Measurements from ENCODE around the gene CNTRL. TPM values are rescaled to one million over a fixed set of nuclear protein-coding genes. Genes with fewer than 3 reads are reported as not detected.

Gene CNTRL
- total and polyA plus RNA-seq, 2 of the 8 experiments (the other 6 are each of a cell fraction or from before 2014, with no cell fraction given), result 5.1 to 13.9 TPM

GRCh38 chr9:121217609-121218292 is 143.0 kb downstream of the CNTRL start (continued):
- TF ChIP-seq, protein P1, sequence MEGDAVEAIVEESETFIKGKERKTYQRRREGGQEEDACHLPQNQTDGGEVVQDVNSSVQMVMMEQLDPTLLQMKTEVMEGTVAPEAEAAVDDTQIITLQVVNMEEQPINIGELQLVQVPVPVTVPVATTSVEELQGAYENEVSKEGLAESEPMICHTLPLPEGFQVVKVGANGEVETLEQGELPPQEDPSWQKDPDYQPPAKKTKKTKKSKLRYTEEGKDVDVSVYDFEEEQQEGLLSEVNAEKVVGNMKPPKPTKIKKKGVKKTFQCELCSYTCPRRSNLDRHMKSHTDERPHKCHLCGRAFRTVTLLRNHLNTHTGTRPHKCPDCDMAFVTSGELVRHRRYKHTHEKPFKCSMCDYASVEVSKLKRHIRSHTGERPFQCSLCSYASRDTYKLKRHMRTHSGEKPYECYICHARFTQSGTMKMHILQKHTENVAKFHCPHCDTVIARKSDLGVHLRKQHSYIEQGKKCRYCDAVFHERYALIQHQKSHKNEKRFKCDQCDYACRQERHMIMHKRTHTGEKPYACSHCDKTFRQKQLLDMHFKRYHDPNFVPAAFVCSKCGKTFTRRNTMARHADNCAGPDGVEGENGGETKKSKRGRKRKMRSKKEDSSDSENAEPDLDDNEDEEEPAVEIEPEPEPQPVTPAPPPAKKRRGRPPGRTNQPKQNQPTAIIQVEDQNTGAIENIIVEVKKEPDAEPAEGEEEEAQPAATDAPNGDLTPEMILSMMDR (IDR thresholded peaks at IDR 0.05; ENCODE audit: control extremely low read depth in 1 of 3, insufficient read depth in 1 of 3, low read depth in 1 of 3, low read length in 3 of 3), result no peak
- TF ChIP-seq BACH1 (IDR thresholded peaks at IDR 0.05; ENCODE audit: low read length), result no peak
- TF ChIP-seq SUZ12 (IDR thresholded peaks at IDR 0.05; ENCODE audit: low read length), result no peak
- no peak for TF ChIP-seq ZNF274 (IDR thresholded peaks at IDR 0.05; ENCODE audit: borderline replicate concordance, extremely low read depth, low read length)
- TF ChIP-seq POLR2A (IDR thresholded peaks at IDR 0.05; ENCODE audit: control extremely low read depth in 1 of 2, low read depth in 2 of 2, low read length in 2 of 2), result no peak
- no peak for TF ChIP-seq KDM4A (IDR thresholded peaks at IDR 0.05; ENCODE audit: low read depth, low read length, severe bottlenecking)
- no peak for TF ChIP-seq POLR2AphosphoS5 (IDR thresholded peaks at IDR 0.05; ENCODE audit: low read depth, low read length)
- no peak for TF ChIP-seq ATF3 (IDR thresholded peaks at IDR 0.05; ENCODE audit: insufficient read depth, low read depth, low read length)
- no peak for TF ChIP-seq GTF2F1 (IDR thresholded peaks at IDR 0.05; ENCODE audit: borderline replicate concordance, low read depth, low read length)
- TF ChIP-seq SRF (IDR thresholded peaks at IDR 0.05; ENCODE audit: low read depth, low read length), result no peak
